ENCODE results near the gene NTRK3.

GRCh38 chr15:87881026-87881425 lies 375.5 kb downstream of the NTRK3 start:
- TF ChIP-seq, protein P1, sequence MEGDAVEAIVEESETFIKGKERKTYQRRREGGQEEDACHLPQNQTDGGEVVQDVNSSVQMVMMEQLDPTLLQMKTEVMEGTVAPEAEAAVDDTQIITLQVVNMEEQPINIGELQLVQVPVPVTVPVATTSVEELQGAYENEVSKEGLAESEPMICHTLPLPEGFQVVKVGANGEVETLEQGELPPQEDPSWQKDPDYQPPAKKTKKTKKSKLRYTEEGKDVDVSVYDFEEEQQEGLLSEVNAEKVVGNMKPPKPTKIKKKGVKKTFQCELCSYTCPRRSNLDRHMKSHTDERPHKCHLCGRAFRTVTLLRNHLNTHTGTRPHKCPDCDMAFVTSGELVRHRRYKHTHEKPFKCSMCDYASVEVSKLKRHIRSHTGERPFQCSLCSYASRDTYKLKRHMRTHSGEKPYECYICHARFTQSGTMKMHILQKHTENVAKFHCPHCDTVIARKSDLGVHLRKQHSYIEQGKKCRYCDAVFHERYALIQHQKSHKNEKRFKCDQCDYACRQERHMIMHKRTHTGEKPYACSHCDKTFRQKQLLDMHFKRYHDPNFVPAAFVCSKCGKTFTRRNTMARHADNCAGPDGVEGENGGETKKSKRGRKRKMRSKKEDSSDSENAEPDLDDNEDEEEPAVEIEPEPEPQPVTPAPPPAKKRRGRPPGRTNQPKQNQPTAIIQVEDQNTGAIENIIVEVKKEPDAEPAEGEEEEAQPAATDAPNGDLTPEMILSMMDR (IDR thresholded peaks at IDR 0.05) = no peak
- TF ChIP-seq POLR2A (IDR thresholded peaks at IDR 0.05) = no peak
